HAP-1 (cell line): Measurements from ENCODE around the gene CLPTM1L.

Source experiments
- DNase-seq, 2 experiments: peaks; one replicate each; pipeline ENCODE4 v3.0.0-alpha.2; 2016 to 2020; ENCODE audit warnings: low spot score in 2 of 2
- H3K27me3 ChIP-seq: fragments of 250-450 bp; sonication (Bioruptor Pico); 2 replicates; pipeline ENCODE4 v1.5.1; 2020; ENCODE audit warnings: low read depth, mild to moderate bottlenecking, moderate library complexity
- H3K36me3 ChIP-seq: fragments of 250-450 bp; sonication (Bioruptor Pico); replicated peaks from 2 replicates; pipeline ENCODE4 v1.5.1; 2020; ENCODE audit warnings: mild to moderate bottlenecking
- H3K4me1 ChIP-seq: fragments of 250-450 bp; sonication (Bioruptor Pico); 2 replicates; pipeline ENCODE4 v1.5.1; 2020; ENCODE audit warnings: mild to moderate bottlenecking
- H3K4me3 ChIP-seq: fragments of 250-450 bp; sonication (Bioruptor Pico); 2 replicates; pipeline ENCODE4 v1.5.1; 2020; ENCODE audit warnings: mild to moderate bottlenecking, moderate library complexity
- H3K9me3 ChIP-seq: fragments of 250-450 bp; sonication (Bioruptor Pico); 2 replicates; pipeline ENCODE4 v1.5.1; 2020; ENCODE audit warnings: mild to moderate bottlenecking, moderate library complexity
- in situ Hi-C: fragments of 300-500 bp; cut with MboI; formaldehyde crosslinking; loops from 3 replicates; pipeline ENCODE4 v1.14.3; 2020; ENCODE audit warnings: low sequenced_read_pairs, inconsistent platforms, mixed read lengths

CLPTM1L gene

GRCh38 chr5:1344975-1345838 is at the start of gene CLPTM1L:
TSS of gene CLPTM1L (minus strand) at chr5:1345099. CDS start at chr5:1344841, 258 bp downstream.
- in situ Hi-C loops, result no loop called here
- H3K9me3 ChIP-seq, result no peaks in the 10 kb centered on the region
- H3K36me3 ChIP-seq, result peaks cover 32% of the 10 kb centered on the region
- no peaks in the 10 kb centered on the region for H3K27me3 ChIP-seq
- DNase-seq, result peak; percentile 75 to 87
- peak within 1 kb of the TSS; percentile 83 for H3K4me3 ChIP-seq
- peaks cover 4% of the 10 kb centered on the region for H3K4me1 ChIP-seq

- Histone ChIP-seq H3K27me3 (peaks cover 37% of the 10 kb centered on the region), H3K36me3 (no peaks in the 10 kb centered on the region), H3K4me3 (no peak overlapping the region), H3K4me1 (no peaks in the 10 kb centered on the region), H3K9me3 (no peaks in the 10 kb centered on the region)
- in situ Hi-C loops, result no loop called here
- DNase-seq, result peak in 1 of 2 experiments; percentile 3
These were observed 48.9 kb upstream of the CLPTM1L start for GRCh38 chr5:1393571-1394501.

GRCh38 chr5:1392801-1393565 is 48.1 kb upstream of the CLPTM1L start:
- Histone ChIP-seq H3K27me3 (peaks cover 32% of the 10 kb centered on the region), H3K4me1 (no peaks in the 10 kb centered on the region), H3K9me3 (no peaks in the 10 kb centered on the region), H3K4me3 (no peak overlapping the region), H3K36me3 (no peaks in the 10 kb centered on the region)
- peak in 1 of 2 experiments; percentile 3 for DNase-seq
- in situ Hi-C loops, result no loop called here

GRCh38 chr5:1392261-1392660 is 47.4 kb upstream of the CLPTM1L start:
- Histone ChIP-seq H3K9me3 (no peaks in the 10 kb centered on the region), H3K4me3 (no peak overlapping the region), H3K4me1 (no peaks in the 10 kb centered on the region), H3K27me3 (peaks cover 27% of the 10 kb centered on the region), H3K36me3 (no peaks in the 10 kb centered on the region)
- in situ Hi-C loops, result no loop called here
- peak in 1 of 2 experiments; percentile 5 for DNase-seq

- H3K36me3 ChIP-seq, result no peaks in the 10 kb centered on the region
- H3K27me3 ChIP-seq, result peaks cover 26% of the 10 kb centered on the region
- H3K9me3 ChIP-seq, result no peaks in the 10 kb centered on the region
- no peaks in the 10 kb centered on the region for H3K4me1 ChIP-seq
- in situ Hi-C loops, result no loop called here
- no peak overlapping the region for H3K4me3 ChIP-seq
- DNase-seq, result peak in 1 of 2 experiments; percentile 7
These were observed 46.8 kb upstream of the CLPTM1L start for GRCh38 chr5:1391691-1392090.

GRCh38 chr5:1390861-1391600 is 46.1 kb upstream of the CLPTM1L start:
- Histone ChIP-seq H3K9me3 (no peaks in the 10 kb centered on the region), H3K36me3 (no peaks in the 10 kb centered on the region), H3K4me1 (no peaks in the 10 kb centered on the region), H3K27me3 (peaks cover 22% of the 10 kb centered on the region), H3K4me3 (no peak overlapping the region)
- in situ Hi-C loops, result no loop called here
- peak in 1 of 2 experiments; percentile 3 for DNase-seq

- Histone ChIP-seq H3K9me3 (no peaks in the 10 kb centered on the region), H3K36me3 (no peaks in the 10 kb centered on the region), H3K27me3 (peaks cover 22% of the 10 kb centered on the region), H3K4me3 (no peak overlapping the region), H3K4me1 (peaks cover 3% of the 10 kb centered on the region; the same call in 1 of the 2 replicates)
- DNase-seq, result no peak
- in situ Hi-C loops, result no loop called here
These were observed 45.4 kb upstream of the CLPTM1L start for GRCh38 chr5:1390333-1390732.

- in situ Hi-C loops, result no loop called here
These were observed 43.6 kb upstream of the CLPTM1L start for GRCh38 chr5:1388383-1388967.

GRCh38 chr5:1387876-1388275 is 43.0 kb upstream of the CLPTM1L start:
- no peak overlapping the region for H3K4me3 ChIP-seq
- peaks cover 11% of the 10 kb centered on the region for H3K27me3 ChIP-seq

More at GRCh38 chr5:1388383-1388967, 43.6 kb upstream of the CLPTM1L start:
- Histone ChIP-seq H3K4me1 (peaks cover 4% of the 10 kb centered on the region; the same call in 1 of the 2 replicates), H3K27me3 (peaks cover 11% of the 10 kb centered on the region), H3K4me3 (no peak overlapping the region), H3K36me3 (no peaks in the 10 kb centered on the region), H3K9me3 (no peaks in the 10 kb centered on the region)
- DNase-seq, result no peak

GRCh38 chr5:1387059-1387755 is 42.3 kb upstream of the CLPTM1L start:
- H3K4me3 ChIP-seq, result no peak overlapping the region

More at GRCh38 chr5:1387876-1388275, 43.0 kb upstream of the CLPTM1L start:
- no peak for DNase-seq
- Histone ChIP-seq H3K9me3 (no peaks in the 10 kb centered on the region), H3K4me1 (peaks cover 4% of the 10 kb centered on the region; the same call in 1 of the 2 replicates), H3K36me3 (no peaks in the 10 kb centered on the region)
- in situ Hi-C loops, result no loop called here

GRCh38 chr5:1386274-1386717 is 41.4 kb upstream of the CLPTM1L start:
- in situ Hi-C loops, result no loop called here
- H3K4me3 ChIP-seq, result peak overlapping the region; percentile 32
- no peaks in the 10 kb centered on the region for H3K36me3 ChIP-seq
- peaks cover 4% of the 10 kb centered on the region; the same call in 1 of the 2 replicates for H3K4me1 ChIP-seq
- DNase-seq, result peak in 1 of 2 experiments; percentile 27
- H3K27me3 ChIP-seq, result peaks cover 6% of the 10 kb centered on the region
- no peaks in the 10 kb centered on the region for H3K9me3 ChIP-seq

More at GRCh38 chr5:1387059-1387755, 42.3 kb upstream of the CLPTM1L start:
- H3K27me3 ChIP-seq, result peaks cover 11% of the 10 kb centered on the region
- peak in 1 of 2 experiments; percentile 6 for DNase-seq
- in situ Hi-C loops, result no loop called here
- H3K4me1 ChIP-seq, result peaks cover 4% of the 10 kb centered on the region; the same call in 1 of the 2 replicates
- H3K9me3 ChIP-seq, result no peaks in the 10 kb centered on the region
- H3K36me3 ChIP-seq, result no peaks in the 10 kb centered on the region
